ENCODE data around the gene HAUS7. TPM values are rescaled to one million over a fixed set of nuclear protein-coding genes. Genes with fewer than 3 reads are reported as not detected.
A peak's percentile ranks its signal among the peaks of the same experiment; 100 is the strongest.

Gene HAUS7
- total RNA-seq, 3 donors from 2014 or later, result 19.0 to 26.2 (median 21.9) TPM

DNA sequence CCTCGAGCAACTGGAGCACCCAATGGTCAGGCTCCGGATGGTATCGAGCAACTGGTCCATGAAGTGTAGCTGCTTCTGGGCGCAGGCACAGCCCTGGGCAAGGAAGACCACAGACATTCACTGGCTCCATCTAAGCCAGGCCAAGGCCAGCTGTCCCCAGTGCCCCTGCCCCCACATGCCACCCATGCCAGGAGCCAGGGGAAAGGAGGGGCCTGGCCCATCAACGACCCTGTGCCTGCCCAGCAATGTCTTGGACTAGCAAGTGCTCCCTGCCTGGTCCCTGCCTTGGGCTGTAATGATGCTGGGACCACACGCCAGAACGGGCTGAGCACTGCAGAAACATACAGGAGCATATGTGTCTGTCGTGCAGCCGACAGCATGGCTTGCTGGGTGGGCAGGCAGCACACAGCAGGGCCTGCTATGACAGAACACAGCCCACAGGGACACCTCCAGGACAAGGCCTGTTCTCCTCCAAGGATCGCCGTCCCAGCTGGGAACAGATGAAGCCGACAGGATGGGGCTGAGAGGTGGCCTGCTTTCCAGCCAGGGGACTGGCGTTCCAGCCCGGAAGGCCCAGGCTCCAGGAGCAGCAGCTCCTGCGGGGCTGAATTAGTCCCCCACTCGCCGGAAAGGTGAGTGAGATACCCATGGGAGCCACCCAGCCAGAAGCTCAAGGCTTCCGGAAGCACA lies 13.1 kb downstream of the HAUS7 start:
- H3K4me3 ChIP-seq, result no peak overlapping the region
- intact Hi-C loops (cut with DNase I; ENCODE audit: low total_unique reads), result no loop called here
- DNase-seq (ENCODE audit: low spot score in 2 of 2), result no peak
- TF ChIP-seq, protein P1, sequence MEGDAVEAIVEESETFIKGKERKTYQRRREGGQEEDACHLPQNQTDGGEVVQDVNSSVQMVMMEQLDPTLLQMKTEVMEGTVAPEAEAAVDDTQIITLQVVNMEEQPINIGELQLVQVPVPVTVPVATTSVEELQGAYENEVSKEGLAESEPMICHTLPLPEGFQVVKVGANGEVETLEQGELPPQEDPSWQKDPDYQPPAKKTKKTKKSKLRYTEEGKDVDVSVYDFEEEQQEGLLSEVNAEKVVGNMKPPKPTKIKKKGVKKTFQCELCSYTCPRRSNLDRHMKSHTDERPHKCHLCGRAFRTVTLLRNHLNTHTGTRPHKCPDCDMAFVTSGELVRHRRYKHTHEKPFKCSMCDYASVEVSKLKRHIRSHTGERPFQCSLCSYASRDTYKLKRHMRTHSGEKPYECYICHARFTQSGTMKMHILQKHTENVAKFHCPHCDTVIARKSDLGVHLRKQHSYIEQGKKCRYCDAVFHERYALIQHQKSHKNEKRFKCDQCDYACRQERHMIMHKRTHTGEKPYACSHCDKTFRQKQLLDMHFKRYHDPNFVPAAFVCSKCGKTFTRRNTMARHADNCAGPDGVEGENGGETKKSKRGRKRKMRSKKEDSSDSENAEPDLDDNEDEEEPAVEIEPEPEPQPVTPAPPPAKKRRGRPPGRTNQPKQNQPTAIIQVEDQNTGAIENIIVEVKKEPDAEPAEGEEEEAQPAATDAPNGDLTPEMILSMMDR (IDR thresholded peaks at IDR 0.05), result no peak
- TF ChIP-seq POLR2A (IDR thresholded peaks at IDR 0.05) (no peak), POLR2AphosphoS5 (IDR thresholded peaks at IDR 0.05) (no peak)
- no peak overlapping the region for H3K27ac ChIP-seq
- H3K27me3 ChIP-seq, result peaks cover 0 to 46% of the 10 kb centered on the region in 2 donors
- no peaks in the 10 kb centered on the region for H3K4me1 ChIP-seq
- no peaks in the 10 kb centered on the region for H3K9me3 ChIP-seq
- no peaks in the 10 kb centered on the region for H3K36me3 ChIP-seq

DNA sequence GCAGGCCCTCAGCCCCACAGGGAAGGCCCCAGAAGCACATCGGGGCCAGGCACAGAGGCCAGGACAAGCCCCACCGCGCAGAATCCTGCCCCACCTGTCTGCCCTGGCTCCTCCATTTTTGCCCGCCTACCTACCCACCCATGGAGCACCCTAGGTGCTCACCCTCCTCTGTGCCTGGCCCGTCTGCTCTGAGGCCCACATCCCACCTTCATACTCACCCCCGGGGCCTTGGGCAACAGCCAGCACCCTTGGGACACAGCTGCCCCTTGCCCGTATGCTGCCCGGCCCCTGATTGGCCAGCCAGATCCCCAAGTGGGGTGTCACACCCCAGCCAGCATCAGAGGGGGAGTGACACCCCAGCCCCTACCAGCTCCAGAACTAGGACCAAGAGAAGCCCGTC lies 13.7 kb downstream of the HAUS7 start:
- no peaks in the 10 kb centered on the region for H3K9me3 ChIP-seq
- no peak for DNase-seq (ENCODE audit: low spot score in 2 of 2)
- intact Hi-C loops (cut with DNase I; ENCODE audit: low total_unique reads), result no loop called here
- H3K27me3 ChIP-seq, result peaks cover 0 to 46% of the 10 kb centered on the region in 2 donors
- TF ChIP-seq POLR2AphosphoS5 (IDR thresholded peaks at IDR 0.05), result no peak
- TF ChIP-seq POLR2A (IDR thresholded peaks at IDR 0.05), result no peak
- TF ChIP-seq, protein P1 (IDR thresholded peaks at IDR 0.05), result no peak
- H3K27ac ChIP-seq, result no peak overlapping the region
- no peaks in the 10 kb centered on the region for H3K36me3 ChIP-seq
- H3K4me3 ChIP-seq, result no peak overlapping the region
- H3K4me1 ChIP-seq, result no peaks in the 10 kb centered on the region

- no peaks in the 10 kb centered on the region for H3K4me1 ChIP-seq
- no peaks in the 10 kb centered on the region for H3K9me3 ChIP-seq
- peaks cover 0 to 46% of the 10 kb centered on the region in 2 donors for H3K27me3 ChIP-seq
- H3K27ac ChIP-seq, result no peak overlapping the region
- DNase-seq (ENCODE audit: low spot score in 2 of 2), result peak in 1 of 2 donors; percentile 32
- no peaks in the 10 kb centered on the region for H3K36me3 ChIP-seq
- intact Hi-C loops (cut with DNase I; ENCODE audit: low total_unique reads), result no loop called here
- TF ChIP-seq POLR2A (IDR thresholded peaks at IDR 0.05) (no peak), POLR2AphosphoS5 (IDR thresholded peaks at IDR 0.05) (no peak)
- TF ChIP-seq, protein P1 (IDR thresholded peaks at IDR 0.05), result no peak
- H3K4me3 ChIP-seq, result no peak overlapping the region
Observed at GRCh38 chrX:153456161-153456560, 14.2 kb downstream of the HAUS7 start.

DNA sequence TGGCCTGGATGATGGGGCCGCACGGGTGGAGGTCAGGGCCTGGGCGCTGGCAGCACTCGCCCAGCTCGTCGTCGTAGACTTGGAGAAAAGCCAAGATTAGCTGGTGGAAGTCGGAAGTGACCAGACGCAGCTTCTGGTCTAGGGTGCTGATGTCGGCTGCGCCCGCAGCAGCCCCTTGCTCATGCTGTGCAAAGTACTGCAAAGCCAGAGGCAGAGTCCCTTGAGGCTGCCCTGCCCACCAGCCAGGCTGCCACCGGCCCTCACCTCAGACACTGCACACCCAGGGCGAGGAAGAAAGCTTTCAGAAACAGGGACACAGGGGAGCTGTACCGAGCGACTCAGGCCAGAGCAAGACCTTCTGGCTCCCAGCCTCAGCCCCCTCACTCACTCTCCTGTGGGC lies 14.8 kb downstream of the HAUS7 start:
- DNase-seq (ENCODE audit: low spot score in 2 of 2), result no peak
- intact Hi-C loops (cut with DNase I; ENCODE audit: low total_unique reads), result no loop called here
- Histone ChIP-seq H3K27ac (peak overlapping the region in 1 of 2 donors; percentile 42), H3K4me1 (no peaks in the 10 kb centered on the region), H3K27me3 (peaks cover 0 to 46% of the 10 kb centered on the region in 2 donors), H3K9me3 (no peaks in the 10 kb centered on the region), H3K36me3 (no peaks in the 10 kb centered on the region), H3K4me3 (no peak overlapping the region)
- TF ChIP-seq, protein P1 (IDR thresholded peaks at IDR 0.05), result no peak
- TF ChIP-seq POLR2A (IDR thresholded peaks at IDR 0.05) (no peak), POLR2AphosphoS5 (IDR thresholded peaks at IDR 0.05) (no peak)

DNA sequence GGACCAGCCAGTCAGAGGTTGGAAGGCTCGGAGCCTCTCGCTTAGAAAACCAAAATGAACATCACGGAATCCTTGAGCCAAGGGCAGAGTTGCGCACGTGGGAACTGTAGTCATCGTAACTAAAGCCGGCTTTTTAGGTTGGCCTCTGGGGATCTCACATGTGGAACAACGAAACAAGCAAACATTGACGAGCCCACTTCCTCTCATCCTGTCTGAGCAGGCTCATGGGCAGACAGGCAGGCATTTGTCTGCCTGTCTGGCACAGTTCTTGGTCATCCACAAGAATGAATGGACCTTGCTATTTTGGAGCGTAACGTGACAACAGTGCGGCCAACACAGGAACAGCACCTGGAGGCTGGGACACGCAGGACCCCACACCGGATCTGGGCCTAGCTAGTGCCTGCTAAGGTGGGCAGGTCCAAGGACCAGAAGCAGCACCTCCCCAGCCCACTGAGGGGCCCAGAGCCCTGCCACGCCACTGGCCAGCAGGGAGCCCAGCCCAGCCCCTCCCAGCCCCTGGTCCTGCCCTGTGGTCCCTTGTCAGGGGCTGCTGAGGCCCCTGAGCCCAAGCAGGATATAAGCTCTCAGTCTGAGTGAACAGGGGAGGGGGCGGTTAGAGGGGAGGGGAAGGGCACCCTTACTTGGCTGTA lies 15.3 kb downstream of the HAUS7 start:
- peaks cover 0 to 44% of the 10 kb centered on the region in 2 donors for H3K27me3 ChIP-seq
- no peak overlapping the region for H3K4me3 ChIP-seq
- peak in 1 of 2 donors; percentile 51 for DNase-seq (ENCODE audit: low spot score in 2 of 2)
- H3K9me3 ChIP-seq, result no peaks in the 10 kb centered on the region
- TF ChIP-seq, protein P1 (IDR thresholded peaks at IDR 0.05), result no peak
- TF ChIP-seq POLR2AphosphoS5 (IDR thresholded peaks at IDR 0.05) (no peak), POLR2A (IDR thresholded peaks at IDR 0.05) (no peak)
- intact Hi-C loops (cut with DNase I; ENCODE audit: low total_unique reads), result no loop called here
- no peaks in the 10 kb centered on the region for H3K36me3 ChIP-seq
- H3K4me1 ChIP-seq, result no peaks in the 10 kb centered on the region
- H3K27ac ChIP-seq, result peak overlapping the region; percentile 12 to 42

Data from breast epithelium (tissue), 4 donors.